ENCODE measurements around the gene XYLB. TPM values are rescaled to one million over a fixed set of nuclear protein-coding genes. Genes with fewer than 3 reads are reported as not detected.

XYLB gene
- total RNA-seq, 6 experiments from 2014 or later = 26.2 to 48.3 (median 36.6) TPM

DNA sequence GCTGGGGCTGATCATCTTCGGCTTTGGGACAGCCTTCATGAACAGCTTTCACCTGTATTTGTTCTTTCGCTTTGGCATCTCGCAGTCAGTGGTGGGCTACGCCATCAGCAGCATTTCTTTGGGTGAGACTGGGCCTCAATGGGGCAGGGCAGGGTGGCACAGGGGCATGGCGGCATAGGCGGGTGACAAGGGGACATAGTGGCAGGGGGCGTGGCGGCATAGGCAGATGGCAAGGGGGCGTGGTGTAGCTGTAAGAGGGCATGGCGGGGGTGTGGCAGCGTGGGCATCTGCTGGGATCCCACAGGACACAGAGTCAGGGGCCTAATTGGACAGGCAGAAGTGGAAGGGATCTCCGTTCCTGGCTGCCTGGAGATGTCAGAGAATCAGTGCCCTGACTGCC is 39.0 kb upstream of the XYLB start:
- TF ChIP-seq POLR2A (IDR thresholded peaks at IDR 0.05) (no peak), CTCF (IDR thresholded peaks at IDR 0.05) (no peak)
- no peaks in the 10 kb centered on the region for H3K36me3 ChIP-seq
- no peak for ATAC-seq
- no peaks in the 10 kb centered on the region for H3K4me1 ChIP-seq
- intact Hi-C loops (cut with DNase I) = no loop called here
- no peak overlapping the region for H3K4me3 ChIP-seq
- no peaks in the 10 kb centered on the region for H3K27me3 ChIP-seq
- no peaks in the 10 kb centered on the region for H3K9me3 ChIP-seq
- DNase-seq = no peak
- H3K27ac ChIP-seq = no peak overlapping the region
- 96% methylated on average over 4 of the region's 12 CpGs for WGBS (ENCODE audit: insufficient coverage, low coverage, low lambda C conversion rate, missing lambda C conversion rate)

DNA sequence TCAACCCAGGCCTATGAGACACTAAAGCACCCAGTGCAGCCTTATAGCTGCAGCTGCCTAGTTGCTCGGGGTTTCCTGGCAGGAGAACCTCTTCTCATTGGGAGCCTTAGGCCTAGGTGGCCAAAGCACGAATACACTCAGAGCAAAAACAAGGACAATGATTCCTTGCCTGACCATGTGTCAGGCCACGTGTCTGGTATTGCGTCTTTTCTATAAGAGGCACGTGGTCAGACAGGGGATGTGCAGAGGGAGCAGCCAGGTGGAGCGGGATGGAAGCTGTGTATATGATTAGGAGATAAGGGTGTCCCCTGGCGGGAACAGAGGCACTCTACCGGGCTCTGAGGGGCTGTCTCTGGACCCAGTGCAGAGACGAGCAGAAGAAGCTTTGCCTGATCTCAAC is 38.1 kb upstream of the XYLB start:
- H3K4me3 ChIP-seq = no peak overlapping the region

GRCh38 chr3:38311476-38311875 is 35.1 kb upstream of the XYLB start:
- no peak overlapping the region for H3K27ac ChIP-seq
- H3K4me1 ChIP-seq = no peaks in the 10 kb centered on the region
- H3K4me3 ChIP-seq = no peak overlapping the region
- ATAC-seq (peak in 1 of 4 donors; percentile 23), DNase-seq (no peak)
- 76% methylated on average over 1 of the region's 1 CpG for WGBS (ENCODE audit: insufficient coverage, low coverage, low lambda C conversion rate, missing lambda C conversion rate)
- no peaks in the 10 kb centered on the region for H3K9me3 ChIP-seq
- H3K27me3 ChIP-seq = no peaks in the 10 kb centered on the region
- H3K36me3 ChIP-seq = no peaks in the 10 kb centered on the region
- TF ChIP-seq POLR2A (IDR thresholded peaks at IDR 0.05) (no peak), CTCF (IDR thresholded peaks at IDR 0.05) (no peak)
- intact Hi-C loops (cut with DNase I) = no loop called here

More for the DNA sequence above, 38.1 kb upstream of the XYLB start:
- 76% methylated on average over 4 of the region's 9 CpGs for WGBS (ENCODE audit: insufficient coverage, low coverage, low lambda C conversion rate, missing lambda C conversion rate)
- Histone ChIP-seq H3K36me3 (no peaks in the 10 kb centered on the region), H3K4me1 (no peaks in the 10 kb centered on the region), H3K9me3 (no peaks in the 10 kb centered on the region), H3K27ac (no peak overlapping the region), H3K27me3 (no peaks in the 10 kb centered on the region)
- no peak for ATAC-seq
- intact Hi-C loops (cut with DNase I) = no loop called here
- TF ChIP-seq POLR2A (IDR thresholded peaks at IDR 0.05) (no peak), CTCF (IDR thresholded peaks at IDR 0.05) (no peak)
- DNase-seq = no peak

DNA sequence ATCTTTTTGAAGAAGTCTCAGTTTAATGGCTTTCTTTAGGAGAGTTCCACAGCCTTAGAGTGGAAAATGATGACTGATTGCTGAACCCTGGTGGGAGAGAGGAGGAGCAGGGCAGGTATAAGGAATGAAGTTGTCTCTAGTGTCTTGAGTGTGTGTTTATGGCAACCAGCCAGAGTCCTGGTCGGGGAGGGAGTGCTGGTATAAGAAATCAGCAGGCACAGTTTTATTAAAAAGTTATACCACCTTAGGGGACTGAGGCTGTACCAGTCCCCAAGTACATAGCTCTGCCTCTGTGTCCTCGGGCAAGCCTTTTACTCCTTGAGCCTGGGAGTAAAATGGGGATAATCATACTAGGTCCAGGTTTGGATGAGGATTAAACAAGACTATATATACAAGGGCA is 34.6 kb upstream of the XYLB start:
- H3K27ac ChIP-seq = no peak overlapping the region
- no peaks in the 10 kb centered on the region for H3K9me3 ChIP-seq
- intact Hi-C loops (cut with DNase I) = no loop called here
- no peaks in the 10 kb centered on the region for H3K36me3 ChIP-seq
- H3K4me3 ChIP-seq = no peak overlapping the region
- H3K27me3 ChIP-seq = no peaks in the 10 kb centered on the region
- DNase-seq (no peak), ATAC-seq (no peak)
- TF ChIP-seq POLR2A (IDR thresholded peaks at IDR 0.05) (no peak), CTCF (IDR thresholded peaks at IDR 0.05) (no peak)
- 69% methylated on average over 2 of the region's 2 CpGs for WGBS (ENCODE audit: insufficient coverage, low coverage, low lambda C conversion rate, missing lambda C conversion rate)
- H3K4me1 ChIP-seq = no peaks in the 10 kb centered on the region

DNA sequence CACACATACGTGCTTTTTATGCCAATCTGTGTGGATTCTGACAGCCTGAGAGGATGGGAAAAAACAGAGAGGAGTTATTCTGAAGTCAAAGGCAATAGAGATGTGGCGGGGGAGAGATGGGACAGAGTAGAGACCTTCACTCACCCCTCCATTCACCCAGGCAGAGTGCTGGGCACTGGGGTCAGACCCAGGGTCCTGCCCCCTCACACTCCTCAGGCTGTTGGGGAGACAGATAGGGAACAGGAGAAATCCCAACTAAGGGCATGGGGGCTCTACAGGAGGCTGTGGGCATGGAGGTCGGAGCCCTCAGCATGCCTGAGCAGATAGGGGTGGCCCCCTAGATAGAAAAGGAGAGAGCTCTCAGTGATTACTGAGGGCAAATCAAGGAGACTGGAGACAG is 34.2 kb upstream of the XYLB start:
- DNase-seq (no peak), ATAC-seq (no peak)
- Histone ChIP-seq H3K9me3 (no peaks in the 10 kb centered on the region), H3K36me3 (no peaks in the 10 kb centered on the region), H3K4me3 (no peak overlapping the region), H3K27me3 (no peaks in the 10 kb centered on the region), H3K4me1 (no peaks in the 10 kb centered on the region), H3K27ac (no peak overlapping the region)
- intact Hi-C loops (cut with DNase I) = no loop called here
- 78% methylated on average over 3 of the region's 3 CpGs for WGBS (ENCODE audit: insufficient coverage, low coverage, low lambda C conversion rate, missing lambda C conversion rate)
- TF ChIP-seq POLR2A (IDR thresholded peaks at IDR 0.05) (no peak), CTCF (IDR thresholded peaks at IDR 0.05) (no peak)

All from right lobe of liver (tissue), 6 donors.